Liver (tissue), 9 donors: Measurements from ENCODE around the gene CCDC92. TPM values are rescaled to one million over a fixed set of nuclear protein-coding genes. Genes with fewer than 3 reads are reported as not detected.

Experiments used
- DNase-seq: peaks from one replicate; pipeline ENCODE4 v3.0.0-alpha.2; 2017; ENCODE audit warnings: low spot score
- H3K27ac ChIP-seq, 2 donors: one replicate each; pipeline ENCODE4 v1.7.0; 2013; ENCODE audit warnings: inconsistent platforms in 2 of 2, low read length in 2 of 2, control low read depth in 1 of 2, low read depth in 1 of 2, mild to moderate bottlenecking in 1 of 2
- H3K27me3 ChIP-seq, 4 donors: one replicate each; pipeline versions ENCODE4 v1.6.1 to v1.7.0; 2013; ENCODE audit warnings: low read length in 3 of 4, inconsistent platforms in 1 of 4, mild to moderate bottlenecking in 1 of 4, moderate library complexity in 1 of 4; ENCODE audit not compliant: control insufficient read depth in 4 of 4, insufficient read depth in 4 of 4
- H3K36me3 ChIP-seq, 4 donors: one replicate each; pipeline versions ENCODE4 v1.6.1 to v1.7.0; 2013; ENCODE audit warnings: low read length in 3 of 4, mild to moderate bottlenecking in 3 of 4, low read depth in 1 of 4, moderate library complexity in 1 of 4; ENCODE audit not compliant: control insufficient read depth in 4 of 4, insufficient read depth in 3 of 4
- H3K4me1 ChIP-seq, 4 donors: one replicate each; pipeline versions ENCODE4 v1.6.1 to v1.7.0; 2013; ENCODE audit warnings: low read length in 3 of 4, mild to moderate bottlenecking in 3 of 4, moderate library complexity in 1 of 4; ENCODE audit not compliant: control insufficient read depth in 4 of 4, insufficient read depth in 4 of 4
- H3K4me3 ChIP-seq, 3 donors: one replicate each; pipeline versions ENCODE4 v1.6.1 to v1.7.0; 2013; ENCODE audit warnings: low read length in 3 of 3, control low read depth in 1 of 3, low read depth in 1 of 3, mild to moderate bottlenecking in 1 of 3
- H3K9ac ChIP-seq, 2 donors: one replicate each; pipeline ENCODE4 v1.7.0; 2013; ENCODE audit warnings: low read length in 2 of 2, mild to moderate bottlenecking in 2 of 2, moderate library complexity in 2 of 2, control low read depth in 1 of 2, low read depth in 1 of 2
- H3K9me3 ChIP-seq, 4 donors: one replicate each; pipeline versions ENCODE4 v1.6.1 to v1.7.0; 2013; ENCODE audit warnings: low read length in 3 of 4; ENCODE audit not compliant: control insufficient read depth in 4 of 4
- FOXA1 ChIP-seq: IDR thresholded peaks from 2 replicates; pipeline ENCODE4 v1.6.1; 2016; ENCODE audit warnings: antibody characterized with exemption
- FOXA2 ChIP-seq: IDR thresholded peaks from 2 replicates; pipeline ENCODE4 v1.6.1; 2016; ENCODE audit warnings: antibody characterized with exemption
- GABPA ChIP-seq, 2 donors: IDR thresholded peaks in 1 of 2; conservative IDR thresholded peaks in 1 of 2; 2 replicates each; pipeline ENCODE4 v1.6.1; 2016; ENCODE audit warnings: antibody characterized with exemption in 2 of 2, mild to moderate bottlenecking in 1 of 2, moderate library complexity in 1 of 2
- HNF4G ChIP-seq: IDR thresholded peaks from 2 replicates; pipeline ENCODE4 v1.6.1; 2016; ENCODE audit warnings: antibody characterized with exemption
- NR2F2 ChIP-seq: IDR thresholded peaks from 2 replicates; pipeline ENCODE4 v1.6.1; 2016; ENCODE audit warnings: antibody characterized with exemption
- RAD21 ChIP-seq, 2 donors: IDR thresholded peaks; 2 replicates each; pipeline ENCODE4 v1.6.1; 2016; ENCODE audit warnings: antibody characterized with exemption in 2 of 2, mild to moderate bottlenecking in 2 of 2
- SP1 ChIP-seq: IDR thresholded peaks from 2 replicates; pipeline ENCODE4 v1.6.1; 2018; ENCODE audit warnings: antibody characterized with exemption, mild to moderate bottlenecking
- YY1 ChIP-seq: IDR thresholded peaks from 2 replicates; pipeline ENCODE4 v1.6.1; 2016; ENCODE audit warnings: antibody characterized with exemption, mild to moderate bottlenecking
- WGBS: extraction: QIAGEN DNeasy Blood & Tissue Kit; methylation state at CpG from one replicate; pipeline ENCODE4 v1.1.7; 2013; 5-methylcytosine and 5-hydroxymethylcytosine counted together
- polyA plus RNA-seq, 2 donors: library from polyadenylated mRNA; stranded (reverse) in 1 of 2; unstranded in 1 of 2; fragments of 200-250 nt in 1 of 2; fragments of >200 nt in 1 of 2; fragmentation: Nextera tagmentation in 1 of 2; extraction: Ambion mirVana in 1 of 2; gene quantifications; one replicate each; pipeline versions ENCODE4 v1.2.1 to v1.2.3, GENCODE V29; 2013 to 2015
- total RNA-seq, 2 donors: library from RNA; depleted of rRNA; stranded (reverse); fragments of >200 nt; gene quantifications; one replicate each; pipeline ENCODE4 v1.2.3, GENCODE V29; 2014
- TF ChIP-seq, protein P1 (sequence below): IDR thresholded peaks from 2 replicates; pipeline ENCODE4 v1.6.1; 2016; ENCODE audit warnings: antibody characterized with exemption, mild to moderate bottlenecking
- TF ChIP-seq, protein P2 (sequence below): IDR thresholded peaks from 2 replicates; pipeline ENCODE4 v1.6.1; 2016; ENCODE audit warnings: antibody characterized with exemption
- TF ChIP-seq, protein P3 (sequence below): IDR thresholded peaks from 2 replicates; pipeline ENCODE4 v1.6.1; 2016; ENCODE audit warnings: antibody characterized with exemption
- TF ChIP-seq, protein P4 (sequence below): IDR thresholded peaks from 2 replicates; pipeline ENCODE4 v1.6.1; 2016; ENCODE audit warnings: antibody characterized with exemption
- donor health status: healthy.
- donor health status: healthy.
- donor health status: healthy.
- donor health status: healthy.
- donor health status: healthy.

Gene CCDC92
- total and polyA plus RNA-seq, 4 donors, result 2.1 to 14.6 (median 9.3) TPM

DNA sequence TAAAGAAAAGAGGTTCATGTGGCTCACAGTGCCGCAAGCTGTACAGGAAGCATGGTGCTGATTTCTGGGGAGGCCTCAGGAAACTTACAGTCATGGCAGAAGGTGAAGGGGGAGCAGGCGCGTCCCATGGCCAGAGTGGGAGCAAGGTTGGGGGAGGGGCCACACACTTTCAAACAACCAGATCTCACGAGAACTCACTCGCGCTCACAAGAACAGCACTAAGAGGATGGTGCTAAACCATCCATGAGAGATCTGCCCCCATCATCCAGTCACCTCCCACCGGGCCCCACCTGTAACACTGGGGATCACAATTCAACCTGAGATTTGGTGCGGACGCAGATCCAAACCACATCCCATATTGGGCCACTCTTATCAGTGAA, 80.5 kb downstream of the CCDC92 start:
- H3K4me1 ChIP-seq, result peaks cover 0 to 3% (median 0%) of the 10 kb centered on the region in 4 donors
- WGBS, result 90% methylated on average over 9 of the region's 9 CpGs
- no peak overlapping the region for H3K27ac ChIP-seq
- no peak for DNase-seq
- no peaks in the 10 kb centered on the region for H3K36me3 ChIP-seq
- H3K9ac ChIP-seq, result no peak overlapping the region
- H3K4me3 ChIP-seq, result no peak overlapping the region
- H3K27me3 ChIP-seq, result no peaks in the 10 kb centered on the region
- TF ChIP-seq, protein P1, sequence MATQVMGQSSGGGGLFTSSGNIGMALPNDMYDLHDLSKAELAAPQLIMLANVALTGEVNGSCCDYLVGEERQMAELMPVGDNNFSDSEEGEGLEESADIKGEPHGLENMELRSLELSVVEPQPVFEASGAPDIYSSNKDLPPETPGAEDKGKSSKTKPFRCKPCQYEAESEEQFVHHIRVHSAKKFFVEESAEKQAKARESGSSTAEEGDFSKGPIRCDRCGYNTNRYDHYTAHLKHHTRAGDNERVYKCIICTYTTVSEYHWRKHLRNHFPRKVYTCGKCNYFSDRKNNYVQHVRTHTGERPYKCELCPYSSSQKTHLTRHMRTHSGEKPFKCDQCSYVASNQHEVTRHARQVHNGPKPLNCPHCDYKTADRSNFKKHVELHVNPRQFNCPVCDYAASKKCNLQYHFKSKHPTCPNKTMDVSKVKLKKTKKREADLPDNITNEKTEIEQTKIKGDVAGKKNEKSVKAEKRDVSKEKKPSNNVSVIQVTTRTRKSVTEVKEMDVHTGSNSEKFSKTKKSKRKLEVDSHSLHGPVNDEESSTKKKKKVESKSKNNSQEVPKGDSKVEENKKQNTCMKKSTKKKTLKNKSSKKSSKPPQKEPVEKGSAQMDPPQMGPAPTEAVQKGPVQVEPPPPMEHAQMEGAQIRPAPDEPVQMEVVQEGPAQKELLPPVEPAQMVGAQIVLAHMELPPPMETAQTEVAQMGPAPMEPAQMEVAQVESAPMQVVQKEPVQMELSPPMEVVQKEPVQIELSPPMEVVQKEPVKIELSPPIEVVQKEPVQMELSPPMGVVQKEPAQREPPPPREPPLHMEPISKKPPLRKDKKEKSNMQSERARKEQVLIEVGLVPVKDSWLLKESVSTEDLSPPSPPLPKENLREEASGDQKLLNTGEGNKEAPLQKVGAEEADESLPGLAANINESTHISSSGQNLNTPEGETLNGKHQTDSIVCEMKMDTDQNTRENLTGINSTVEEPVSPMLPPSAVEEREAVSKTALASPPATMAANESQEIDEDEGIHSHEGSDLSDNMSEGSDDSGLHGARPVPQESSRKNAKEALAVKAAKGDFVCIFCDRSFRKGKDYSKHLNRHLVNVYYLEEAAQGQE, result no peak
- TF ChIP-seq NR2F2 (no peak), FOXA1 (no peak), YY1 (no peak)
- TF ChIP-seq, protein P2, sequence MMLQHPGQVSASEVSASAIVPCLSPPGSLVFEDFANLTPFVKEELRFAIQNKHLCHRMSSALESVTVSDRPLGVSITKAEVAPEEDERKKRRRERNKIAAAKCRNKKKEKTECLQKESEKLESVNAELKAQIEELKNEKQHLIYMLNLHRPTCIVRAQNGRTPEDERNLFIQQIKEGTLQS, result no peak
- H3K9me3 ChIP-seq, result no peaks in the 10 kb centered on the region

DNA sequence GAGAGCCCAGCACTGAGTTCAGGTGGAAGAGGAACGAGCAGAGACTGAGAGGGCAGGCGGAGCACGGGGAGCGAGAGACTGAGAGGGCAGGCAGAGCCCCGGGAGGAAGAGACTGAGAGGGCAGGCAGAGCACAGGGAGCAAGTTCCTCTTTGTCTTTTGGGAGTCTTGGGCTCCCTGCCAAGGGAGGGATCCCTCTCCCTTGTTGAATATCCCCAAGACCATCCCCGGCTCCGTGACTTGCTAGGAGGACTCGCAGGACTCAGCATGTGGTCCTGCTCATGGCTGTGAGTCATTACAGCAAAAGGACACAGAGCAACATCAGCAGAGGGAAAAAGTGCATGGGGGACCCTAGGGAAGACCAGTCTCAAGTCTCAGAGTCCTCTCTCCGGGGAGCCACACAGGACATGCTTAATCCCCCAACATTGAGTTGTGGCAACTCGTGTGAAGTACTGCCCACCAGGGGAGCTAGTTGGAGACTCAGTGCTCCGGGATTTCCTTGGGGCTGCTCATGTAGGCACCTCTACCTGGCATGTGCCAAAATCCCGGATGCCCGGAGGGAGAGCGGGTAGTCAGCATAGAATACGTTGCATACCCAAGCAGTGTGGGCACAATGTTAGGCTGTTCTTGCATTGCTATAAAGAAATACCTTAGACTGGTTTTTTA, 81.0 kb downstream of the CCDC92 start:
- TF ChIP-seq SP1 (no peak), HNF4G (no peak), NR2F2 (no peak), GABPA (IDR thresholded peaks at IDR 0.05 in 1 of 2, conservative IDR thresholded peaks at IDR 0.05 in 1 of 2) (no peak), FOXA1 (no peak), FOXA2 (no peak), RAD21 (IDR thresholded peaks at IDR 0.05) (no peak)
- TF ChIP-seq, protein P2, result no peak
- TF ChIP-seq, protein P3, sequence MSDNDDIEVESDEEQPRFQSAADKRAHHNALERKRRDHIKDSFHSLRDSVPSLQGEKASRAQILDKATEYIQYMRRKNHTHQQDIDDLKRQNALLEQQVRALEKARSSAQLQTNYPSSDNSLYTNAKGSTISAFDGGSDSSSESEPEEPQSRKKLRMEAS, result no peak
- TF ChIP-seq, protein P1, result no peak
- TF ChIP-seq, protein P4, sequence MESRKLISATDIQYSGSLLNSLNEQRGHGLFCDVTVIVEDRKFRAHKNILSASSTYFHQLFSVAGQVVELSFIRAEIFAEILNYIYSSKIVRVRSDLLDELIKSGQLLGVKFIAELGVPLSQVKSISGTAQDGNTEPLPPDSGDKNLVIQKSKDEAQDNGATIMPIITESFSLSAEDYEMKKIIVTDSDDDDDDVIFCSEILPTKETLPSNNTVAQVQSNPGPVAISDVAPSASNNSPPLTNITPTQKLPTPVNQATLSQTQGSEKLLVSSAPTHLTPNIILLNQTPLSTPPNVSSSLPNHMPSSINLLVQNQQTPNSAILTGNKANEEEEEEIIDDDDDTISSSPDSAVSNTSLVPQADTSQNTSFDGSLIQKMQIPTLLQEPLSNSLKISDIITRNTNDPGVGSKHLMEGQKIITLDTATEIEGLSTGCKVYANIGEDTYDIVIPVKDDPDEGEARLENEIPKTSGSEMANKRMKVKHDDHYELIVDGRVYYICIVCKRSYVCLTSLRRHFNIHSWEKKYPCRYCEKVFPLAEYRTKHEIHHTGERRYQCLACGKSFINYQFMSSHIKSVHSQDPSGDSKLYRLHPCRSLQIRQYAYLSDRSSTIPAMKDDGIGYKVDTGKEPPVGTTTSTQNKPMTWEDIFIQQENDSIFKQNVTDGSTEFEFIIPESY, result no peak
- Histone ChIP-seq H3K27me3 (no peaks in the 10 kb centered on the region), H3K36me3 (no peaks in the 10 kb centered on the region), H3K9me3 (no peaks in the 10 kb centered on the region), H3K4me1 (peaks cover 0 to 3% (median 0%) of the 10 kb centered on the region in 4 donors), H3K4me3 (no peak overlapping the region), H3K9ac (no peak overlapping the region), H3K27ac (no peak overlapping the region)
- DNase-seq, result no peak
- WGBS, result 73% methylated on average over 15 of the region's 15 CpGs
